Activated naive CD4-positive, alpha-beta T cell treated with anti-CD3 and anti-CD28 coated beads for 36 hours (primary cell): ENCODE data around the gene PIGK. TPM values are rescaled to one million over a fixed set of nuclear protein-coding genes. Genes with fewer than 3 reads are reported as not detected.
A peak's percentile ranks its signal among the peaks of the same experiment; 100 is the strongest.
"Not testable (repeated sequence)": the region's sequence is repeated elsewhere in the genome, so short reads cannot be mapped to it uniquely, and the experiment has no call there.

Experiments used
- CTCF ChIA-PET: fragments of 350-600 bp; sonication (Branson Sonifier 250); formaldehyde crosslinking; loops from one replicate; lab custom pipeline; 2021; ENCODE audit warnings: antibody characterized with exemption; lab: Charles Lee
- DNase-seq: peaks from one replicate; pipeline ENCODE4 v3.0.0-alpha.2; 2020
- H3K27ac Mint-ChIP-seq: one replicate; pipeline ENCODE4 v1.8.0; 2021; ENCODE audit warnings: mild to moderate bottlenecking, mixed read lengths
- H3K27me3 Mint-ChIP-seq: one replicate; pipeline ENCODE4 v1.8.0; 2021; ENCODE audit warnings: low read depth, mixed read lengths
- H3K36me3 Mint-ChIP-seq: one replicate; pipeline ENCODE4 v1.8.0; 2021; ENCODE audit warnings: low read depth, mixed read lengths
- H3K4me1 Mint-ChIP-seq: one replicate; pipeline ENCODE4 v1.8.0; 2021; ENCODE audit warnings: low read depth, mixed read lengths
- H3K4me3 Mint-ChIP-seq: one replicate; pipeline ENCODE4 v1.8.0; 2021; ENCODE audit warnings: mild to moderate bottlenecking, moderate library complexity, mixed read lengths
- H3K9me3 Mint-ChIP-seq: one replicate; pipeline ENCODE4 v1.8.0; 2021; ENCODE audit warnings: mixed read lengths
- intact Hi-C: fragments of 100-400 bp; cut with micrococcal nuclease; formaldehyde crosslinking; loops from one replicate; pipeline ENCODE4 v1.15.1; 2023
- total RNA-seq, 2 experiments: library from RNA; stranded (reverse); gene quantifications; one replicate each; pipeline ENCODE4 v1.2.3, GENCODE V29; 2021

Gene PIGK
- total RNA-seq, 2 experiments from 2014 or later = 27.3 to 30.8 TPM

- peaks cover 20% of the 10 kb centered on the region for H3K4me1 Mint-ChIP-seq
- intact Hi-C loops, H3K27me3 Mint-ChIP-seq, H3K4me3 Mint-ChIP-seq, CTCF ChIA-PET, DNase-seq, H3K27ac Mint-ChIP-seq, H3K9me3 Mint-ChIP-seq: not testable (repeated sequence)
- H3K36me3 Mint-ChIP-seq = peaks cover 27% of the 10 kb centered on the region
Measured at GRCh38 chr1:77186907-77187306, 32.3 kb downstream of the PIGK start.

- intact Hi-C loops = no loop called here
- peaks cover 21% of the 10 kb centered on the region for H3K36me3 Mint-ChIP-seq
- H3K27me3 Mint-ChIP-seq = no peaks in the 10 kb centered on the region
- peaks cover 11% of the 10 kb centered on the region for H3K9me3 Mint-ChIP-seq
- DNase-seq = no peak
- H3K4me1 Mint-ChIP-seq = no peaks in the 10 kb centered on the region
- no peak overlapping the region for H3K27ac Mint-ChIP-seq
- CTCF ChIA-PET = interaction anchor here (0.6 to 0.7 kb wide), 2 partner anchors 12 to 97 kb away, joined by 3 read pairs; no protein-coding TSS in a partner anchor
- no peak overlapping the region for H3K4me3 Mint-ChIP-seq
Measured at GRCh38 chr1:77182083-77182482, 37.1 kb downstream of the PIGK start.

GRCh38 chr1:77179632-77180031 lies 39.6 kb downstream of the PIGK start:
- Mint-ChIP-seq H3K27ac (no peak overlapping the region), H3K4me1 (no peaks in the 10 kb centered on the region), H3K9me3 (peaks cover 22% of the 10 kb centered on the region), H3K4me3 (no peak overlapping the region), H3K27me3 (no peaks in the 10 kb centered on the region), H3K36me3 (peaks cover 26% of the 10 kb centered on the region)
- CTCF ChIA-PET = no interaction called here
- DNase-seq = no peak
- intact Hi-C loops = no loop called here

- H3K4me3 Mint-ChIP-seq = no peak overlapping the region
- CTCF ChIA-PET = no interaction called here
- peak; percentile 51 for DNase-seq
- H3K27ac Mint-ChIP-seq = no peak overlapping the region
- intact Hi-C loops = no loop called here
- H3K4me1 Mint-ChIP-seq = peaks cover 5% of the 10 kb centered on the region
- no peaks in the 10 kb centered on the region for H3K27me3 Mint-ChIP-seq
- H3K9me3 Mint-ChIP-seq = peaks cover 30% of the 10 kb centered on the region
- peaks cover 42% of the 10 kb centered on the region for H3K36me3 Mint-ChIP-seq
Measured at GRCh38 chr1:77175230-77175844, 43.9 kb downstream of the PIGK start.

GRCh38 chr1:77170687-77171086 lies 48.5 kb downstream of the PIGK start:
- intact Hi-C loops = loop anchor here (5.0 kb wide), 1 partner anchor 142 kb away; no protein-coding TSS in a partner anchor
- no peak for DNase-seq
- Mint-ChIP-seq H3K27ac (peak overlapping the region; percentile 62), H3K27me3 (no peaks in the 10 kb centered on the region), H3K9me3 (peaks cover 18% of the 10 kb centered on the region), H3K4me1 (peaks cover 23% of the 10 kb centered on the region), H3K4me3 (no peak overlapping the region), H3K36me3 (peaks cover 35% of the 10 kb centered on the region)
- CTCF ChIA-PET = interaction anchor here (0.8 to 0.9 kb wide), 2 partner anchors 362 to 1009 kb away, joined by 3 read pairs; no protein-coding TSS in a partner anchor

- H3K27ac Mint-ChIP-seq = no peak overlapping the region
- H3K4me3 Mint-ChIP-seq = no peak overlapping the region
- CTCF ChIA-PET = no interaction called here
- H3K9me3 Mint-ChIP-seq = peaks cover 5% of the 10 kb centered on the region
- peaks cover 24% of the 10 kb centered on the region for H3K36me3 Mint-ChIP-seq
- no peaks in the 10 kb centered on the region for H3K27me3 Mint-ChIP-seq
- H3K4me1 Mint-ChIP-seq = peaks cover 24% of the 10 kb centered on the region
- intact Hi-C loops = loop anchor here (5.0 kb wide), 1 partner anchor 269 kb away; no protein-coding TSS in a partner anchor
- no peak for DNase-seq
Measured at GRCh38 chr1:77168358-77168757, 50.9 kb downstream of the PIGK start.

- CTCF ChIA-PET = no interaction called here
- peaks cover 39% of the 10 kb centered on the region for H3K36me3 Mint-ChIP-seq
- H3K4me3 Mint-ChIP-seq = no peak overlapping the region
- peaks cover 8% of the 10 kb centered on the region for H3K9me3 Mint-ChIP-seq
- intact Hi-C loops = loop anchor here (2.0 kb wide), 1 partner anchor 28 kb away; no protein-coding TSS in a partner anchor
- H3K4me1 Mint-ChIP-seq = peaks cover 12% of the 10 kb centered on the region
- H3K27me3 Mint-ChIP-seq = no peaks in the 10 kb centered on the region
- DNase-seq = no peak
- no peak overlapping the region for H3K27ac Mint-ChIP-seq
Measured at GRCh38 chr1:77164434-77164944, 54.7 kb downstream of the PIGK start.

GRCh38 chr1:77159706-77160105 lies 59.5 kb downstream of the PIGK start:
- DNase-seq, intact Hi-C loops, H3K27me3 Mint-ChIP-seq, H3K4me3 Mint-ChIP-seq, H3K4me1 Mint-ChIP-seq, CTCF ChIA-PET, H3K27ac Mint-ChIP-seq: not testable (repeated sequence)
- Mint-ChIP-seq H3K9me3 (peaks cover 17% of the 10 kb centered on the region), H3K36me3 (peaks cover 65% of the 10 kb centered on the region)

GRCh38 chr1:77156214-77156613 lies 63.0 kb downstream of the PIGK start:
- CTCF ChIA-PET = no interaction called here
- intact Hi-C loops = no loop called here

GRCh38 chr1:77146270-77146669 lies 73.0 kb downstream of the PIGK start:
- intact Hi-C loops = loop anchor here (10.0 kb wide), 1 partner anchor 679 kb away; no protein-coding TSS in a partner anchor
- no peaks in the 10 kb centered on the region for H3K27me3 Mint-ChIP-seq
- H3K4me3 Mint-ChIP-seq = no peak overlapping the region
- H3K4me1 Mint-ChIP-seq = peaks cover 21% of the 10 kb centered on the region
- DNase-seq = no peak
- peaks cover 6% of the 10 kb centered on the region for H3K36me3 Mint-ChIP-seq
- H3K27ac Mint-ChIP-seq = no peak overlapping the region
- H3K9me3 Mint-ChIP-seq = no peaks in the 10 kb centered on the region
- CTCF ChIA-PET = interaction anchor here (0.6 to 1.8 kb wide), 5 partner anchors 16 to 967 kb away, joined by 3 to 4 read pairs (median 4); no protein-coding TSS in a partner anchor

More at GRCh38 chr1:77156214-77156613, 63.0 kb downstream of the PIGK start:
- Mint-ChIP-seq H3K27me3 (no peaks in the 10 kb centered on the region), H3K27ac (no peak overlapping the region), H3K4me1 (peaks cover 4% of the 10 kb centered on the region), H3K36me3 (peaks cover 69% of the 10 kb centered on the region), H3K9me3 (peaks cover 17% of the 10 kb centered on the region), H3K4me3 (no peak overlapping the region)
- DNase-seq = no peak

GRCh38 chr1:77143529-77144121 lies 75.6 kb downstream of the PIGK start:
- H3K27me3 Mint-ChIP-seq = no peaks in the 10 kb centered on the region

GRCh38 chr1:77139389-77139788 lies 79.8 kb downstream of the PIGK start:
- no peaks in the 10 kb centered on the region for H3K9me3 Mint-ChIP-seq
- no peaks in the 10 kb centered on the region for H3K27me3 Mint-ChIP-seq
- intact Hi-C loops = no loop called here
- H3K36me3 Mint-ChIP-seq = no peaks in the 10 kb centered on the region
- H3K4me3 Mint-ChIP-seq = no peak overlapping the region
- no peak overlapping the region for H3K27ac Mint-ChIP-seq
- H3K4me1 Mint-ChIP-seq = no peaks in the 10 kb centered on the region
- DNase-seq = no peak
- CTCF ChIA-PET = no interaction called here

More at GRCh38 chr1:77143529-77144121, 75.6 kb downstream of the PIGK start:
- Mint-ChIP-seq H3K4me1 (peaks cover 2% of the 10 kb centered on the region), H3K9me3 (no peaks in the 10 kb centered on the region), H3K36me3 (peaks cover 2% of the 10 kb centered on the region), H3K4me3 (no peak overlapping the region), H3K27ac (no peak overlapping the region)
- CTCF ChIA-PET = interaction anchor here (1.0 to 1.3 kb wide), 2 partner anchors 389 to 914 kb away, joined by 3 read pairs; no protein-coding TSS in a partner anchor
- DNase-seq = no peak
- intact Hi-C loops = loop anchor here (1.0 to 10.0 kb wide), 5 partner anchors 242 to 1152 kb away; no protein-coding TSS in a partner anchor
